22Rv1 (cell line): ENCODE measurements around the gene CHCHD5.

Experiments
- CTCF ChIP-seq: fragments of 450-650 bp; IDR thresholded peaks from 2 replicates; pipeline ENCODE4 v1.5.1; 2017; ENCODE audit warnings: mild to moderate bottlenecking
- ZFX ChIP-seq: fragments of 450-650 bp; IDR thresholded peaks from 2 replicates; pipeline ENCODE4 v1.6.1; 2017; ENCODE audit warnings: antibody characterized with exemption, borderline replicate concordance

GRCh38 chr2:112542123-112542983, 42.1 kb upstream of the CHCHD5 start, which contains the start of gene POLR1B:
- TF ChIP-seq CTCF, result no peak
- TF ChIP-seq ZFX, result no peak
